ENCODE measurements around the gene KIAA0586. TPM values are rescaled to one million over a fixed set of nuclear protein-coding genes. Genes with fewer than 3 reads are reported as not detected.

KIAA0586 gene
- total and polyA plus RNA-seq, 9 of the 15 experiments (the other 6 are each of a cell fraction or from before 2014, with no cell fraction given) = 11.2 to 30.9 (median 22.6) TPM

DNA sequence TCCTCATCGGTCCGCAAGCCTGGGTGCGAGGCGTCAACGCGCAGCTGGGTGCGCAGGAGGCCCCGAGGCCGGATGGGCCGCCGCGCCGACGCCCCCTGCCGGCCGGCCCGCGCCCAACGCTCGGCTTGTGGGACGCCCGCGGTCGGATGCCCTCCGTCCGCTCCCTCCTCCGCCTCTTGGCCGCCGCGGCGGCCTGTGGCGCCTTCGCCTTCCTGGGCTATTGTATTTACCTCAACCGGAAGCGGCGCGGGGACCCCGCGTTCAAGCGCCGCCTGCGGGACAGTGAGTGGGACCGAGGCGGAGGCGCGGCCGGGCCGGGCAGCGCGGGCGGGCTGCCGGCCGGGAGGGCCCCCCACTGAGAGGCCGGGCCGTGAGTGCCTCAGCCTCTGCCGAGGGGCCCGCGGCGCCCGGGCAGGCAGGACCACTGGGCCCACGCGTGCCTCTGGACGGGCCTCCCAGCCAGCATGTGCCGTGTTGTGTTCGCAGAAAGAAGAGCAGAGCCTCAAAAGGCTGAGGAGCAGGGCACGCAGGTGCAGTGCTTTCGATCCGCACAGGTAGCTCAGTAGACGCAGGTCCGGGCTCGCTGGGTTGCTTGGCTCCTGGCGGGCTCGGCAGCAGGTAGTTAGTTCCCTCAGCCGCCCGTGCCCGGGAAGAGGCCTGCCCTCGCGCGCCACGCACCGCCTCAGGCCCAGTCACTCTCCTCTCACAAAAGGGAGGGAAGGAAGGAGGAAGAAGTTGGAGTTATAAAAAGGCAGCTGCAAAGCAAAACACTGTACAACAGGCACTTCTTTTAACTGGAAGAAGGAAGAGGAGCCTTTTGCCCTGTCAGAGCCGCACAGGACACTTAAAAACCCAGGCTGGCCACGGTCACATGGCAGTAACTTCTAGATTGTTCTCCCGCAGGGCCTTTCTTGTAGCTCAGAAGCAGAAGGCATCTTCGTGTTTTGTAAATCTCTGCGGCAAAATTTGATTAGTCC, 31.4 kb upstream of the KIAA0586 start, which contains the start of gene TOMM20L (continued):
- TF ChIP-seq, protein P1, sequence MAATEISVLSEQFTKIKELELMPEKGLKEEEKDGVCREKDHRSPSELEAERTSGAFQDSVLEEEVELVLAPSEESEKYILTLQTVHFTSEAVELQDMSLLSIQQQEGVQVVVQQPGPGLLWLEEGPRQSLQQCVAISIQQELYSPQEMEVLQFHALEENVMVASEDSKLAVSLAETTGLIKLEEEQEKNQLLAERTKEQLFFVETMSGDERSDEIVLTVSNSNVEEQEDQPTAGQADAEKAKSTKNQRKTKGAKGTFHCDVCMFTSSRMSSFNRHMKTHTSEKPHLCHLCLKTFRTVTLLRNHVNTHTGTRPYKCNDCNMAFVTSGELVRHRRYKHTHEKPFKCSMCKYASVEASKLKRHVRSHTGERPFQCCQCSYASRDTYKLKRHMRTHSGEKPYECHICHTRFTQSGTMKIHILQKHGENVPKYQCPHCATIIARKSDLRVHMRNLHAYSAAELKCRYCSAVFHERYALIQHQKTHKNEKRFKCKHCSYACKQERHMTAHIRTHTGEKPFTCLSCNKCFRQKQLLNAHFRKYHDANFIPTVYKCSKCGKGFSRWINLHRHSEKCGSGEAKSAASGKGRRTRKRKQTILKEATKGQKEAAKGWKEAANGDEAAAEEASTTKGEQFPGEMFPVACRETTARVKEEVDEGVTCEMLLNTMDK (IDR thresholded peaks at IDR 0.05; ENCODE audit: borderline replicate concordance, insufficient read depth, low read depth, low read length, poor library complexity, severe bottlenecking) = peak; percentile 35
- no peak for TF ChIP-seq SREBF1 (IDR thresholded peaks at IDR 0.05; ENCODE audit: borderline replicate concordance, low read depth, low read length)
- TF ChIP-seq JUND (IDR thresholded peaks at IDR 0.05; ENCODE audit: borderline replicate concordance, low read depth, low read length) = no peak
- TF ChIP-seq JUND (tag; IDR thresholded peaks at IDR 0.05; ENCODE audit: borderline replicate concordance, low read depth, low read length) = no peak; the same call in 2 of the 3 replicates
- TF ChIP-seq, protein P2, sequence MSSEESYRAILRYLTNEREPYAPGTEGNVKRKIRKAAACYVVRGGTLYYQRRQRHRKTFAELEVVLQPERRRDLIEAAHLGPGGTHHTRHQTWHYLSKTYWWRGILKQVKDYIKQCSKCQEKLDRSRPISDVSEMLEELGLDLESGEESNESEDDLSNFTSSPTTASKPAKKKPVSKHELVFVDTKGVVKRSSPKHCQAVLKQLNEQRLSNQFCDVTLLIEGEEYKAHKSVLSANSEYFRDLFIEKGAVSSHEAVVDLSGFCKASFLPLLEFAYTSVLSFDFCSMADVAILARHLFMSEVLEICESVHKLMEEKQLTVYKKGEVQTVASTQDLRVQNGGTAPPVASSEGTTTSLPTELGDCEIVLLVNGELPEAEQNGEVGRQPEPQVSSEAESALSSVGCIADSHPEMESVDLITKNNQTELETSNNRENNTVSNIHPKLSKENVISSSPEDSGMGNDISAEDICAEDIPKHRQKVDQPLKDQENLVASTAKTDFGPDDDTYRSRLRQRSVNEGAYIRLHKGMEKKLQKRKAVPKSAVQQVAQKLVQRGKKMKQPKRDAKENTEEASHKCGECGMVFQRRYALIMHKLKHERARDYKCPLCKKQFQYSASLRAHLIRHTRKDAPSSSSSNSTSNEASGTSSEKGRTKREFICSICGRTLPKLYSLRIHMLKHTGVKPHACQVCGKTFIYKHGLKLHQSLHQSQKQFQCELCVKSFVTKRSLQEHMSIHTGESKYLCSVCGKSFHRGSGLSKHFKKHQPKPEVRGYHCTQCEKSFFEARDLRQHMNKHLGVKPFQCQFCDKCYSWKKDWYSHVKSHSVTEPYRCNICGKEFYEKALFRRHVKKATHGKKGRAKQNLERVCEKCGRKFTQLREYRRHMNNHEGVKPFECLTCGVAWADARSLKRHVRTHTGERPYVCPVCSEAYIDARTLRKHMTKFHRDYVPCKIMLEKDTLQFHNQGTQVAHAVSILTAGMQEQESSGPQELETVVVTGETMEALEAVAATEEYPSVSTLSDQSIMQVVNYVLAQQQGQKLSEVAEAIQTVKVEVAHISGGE (CRISPR knock-in tag; IDR thresholded peaks at IDR 0.05) = peak in 1 of 3 experiments; percentile 27; a peak in 1 of 6 replicates
- no peak for TF ChIP-seq ZFP30 (CRISPR knock-in tag; IDR thresholded peaks at IDR 0.05; ENCODE audit: borderline replicate concordance)
- no peak for TF ChIP-seq ZNF263 (CRISPR knock-in tag; IDR thresholded peaks at IDR 0.05; ENCODE audit: borderline replicate concordance)
